HepG2 (cell line): ENCODE results near the gene TEAD4. TPM values are rescaled to one million over a fixed set of nuclear protein-coding genes. Genes with fewer than 3 reads are reported as not detected.

Source experiments
- ATAC-seq: fragments of 200-7000 bp; cut with Tn5 transposase; 3 replicates; pipeline ENCODE4 v1.9.1; 2020; ENCODE audit warnings: mild to moderate bottlenecking, moderate library complexity
- BruUV-seq: library from RNA; stranded (reverse); fragments of 400-500 nt; replicated peaks from 2 replicates; lab custom pipeline; 2021; lab: Mats Ljungman, UMichigan
- CTCF ChIA-PET: fragments of 300-600 bp; formaldehyde crosslinking; extraction: SDS; loops from one replicate; lab custom pipeline; 2021; ENCODE audit warnings: low total read pairs, inconsistent platforms, low intra/inter-chr PET ratio; lab: Yijun Ruan, JAX
- POLR2A ChIA-PET: fragments of 350-600 bp; sonication (Branson Sonifier 250); formaldehyde crosslinking; loops from one replicate; lab custom pipeline; 2020; ENCODE audit warnings: antibody characterized with exemption, inconsistent platforms; lab: Yijun Ruan, JAX
- DNase-seq: peaks from one replicate; pipeline ENCODE4 v3.0.0-alpha.2; 2015; ENCODE audit warnings: low spot score
- FAIRE-seq: peaks from 3 replicates; lab custom pipeline; 2011; peaks lifted over from hg19 to GRCh38; lab: Jason Lieb, UNC
- H2AFZ ChIP-seq: one replicate; pipeline ENCODE4 v1.6.1; 2011; ENCODE audit warnings: low read length, inconsistent platforms
- H3K27ac ChIP-seq: fragments of 300-600 bp; 3 replicates; pipeline ENCODE4 v1.8.0; 2011; ENCODE audit warnings: mixed run types, mild to moderate bottlenecking, mixed read lengths, low read length, inconsistent platforms; ENCODE audit not compliant: insufficient read depth; ENCODE audit errors: extremely low read length
- H3K27me3 ChIP-seq, 2 experiments: fragments of 200-600 bp in 1 of 2; 2 replicates in 1 of 2; 3 replicates in 1 of 2; pipeline versions ENCODE4 v1.6.0 to v1.8.0; 2011; ENCODE audit warnings: low read length in 2 of 2, mild to moderate bottlenecking in 2 of 2, moderate library complexity in 2 of 2, inconsistent platforms in 1 of 2; ENCODE audit not compliant: insufficient read depth in 2 of 2, control insufficient read depth in 1 of 2
- H3K36me3 ChIP-seq, 2 experiments: fragments of 200-600 bp in 1 of 2; replicated peaks in 1 of 2; 2 replicates in 1 of 2; 3 replicates in 1 of 2; pipeline versions ENCODE4 v1.5.1 to v1.8.0; 2011; ENCODE audit warnings: low read length in 2 of 2, inconsistent platforms in 1 of 2; ENCODE audit not compliant: insufficient read depth in 2 of 2, control insufficient read depth in 1 of 2
- H3K4me1 ChIP-seq: 2 replicates; pipeline ENCODE4 v1.5.1; 2012; ENCODE audit warnings: low read length, inconsistent platforms; ENCODE audit not compliant: insufficient read depth
- H3K4me2 ChIP-seq: 2 replicates; pipeline ENCODE4 v1.6.0; 2011; ENCODE audit warnings: low read depth, low read length, inconsistent platforms
- H3K4me3 ChIP-seq, 3 experiments: fragments of 200-600 bp in 1 of 3; sonication (generic), shearing (Covaris generic) in 1 of 3; replicated peaks in 1 of 3; 2 replicates each; pipeline ENCODE4 v1.5.1; 2011 to 2016; ENCODE audit warnings: low read length in 3 of 3, inconsistent platforms in 2 of 3, low read depth in 2 of 3, mild to moderate bottlenecking in 2 of 3, control low read depth in 1 of 3, mixed read lengths in 1 of 3; ENCODE audit not compliant: insufficient read depth in 1 of 3
- H3K79me2 ChIP-seq: one replicate; pipeline ENCODE4 v1.6.1; 2011; ENCODE audit warnings: low read length, inconsistent platforms; ENCODE audit not compliant: insufficient read depth
- H3K9ac ChIP-seq: 2 replicates; pipeline ENCODE4 v1.6.0; 2011; ENCODE audit warnings: mild to moderate bottlenecking, low read depth, low read length, inconsistent platforms; ENCODE audit not compliant: insufficient read depth
- H3K9me3 ChIP-seq: 2 replicates; pipeline ENCODE4 v1.5.1; 2012; ENCODE audit warnings: mild to moderate bottlenecking, low read length
- H4K20me1 ChIP-seq: 2 replicates; pipeline ENCODE4 v1.6.0; 2011; ENCODE audit warnings: inconsistent platforms, mild to moderate bottlenecking, low read length, moderate library complexity; ENCODE audit not compliant: insufficient read depth
- AGO2 ChIP-seq: fragments of 200-400 bp; formaldehyde crosslinking; optimal IDR thresholded peaks from 2 replicates; pipeline ENCODE3; 2017; ENCODE audit warnings: mild to moderate bottlenecking, low read depth, low read length, moderate library complexity
- MED1 ChIP-seq: sonication (generic); formaldehyde crosslinking; IDR thresholded peaks from 2 replicates; pipeline ENCODE4 v1.4.0; 2020; ENCODE audit warnings: missing genetic modification reagents
- RBM22 ChIP-seq: fragments of 200-400 bp; formaldehyde crosslinking; optimal IDR thresholded peaks from 2 replicates; pipeline ENCODE3; 2017; ENCODE audit warnings: mild to moderate bottlenecking, low read length, moderate library complexity
- ZFP90 ChIP-seq: sonication (generic); formaldehyde crosslinking; IDR thresholded peaks from 2 replicates; pipeline ENCODE4 v1.8.0; 2022; ENCODE audit warnings: missing genetic modification reagents, mild to moderate bottlenecking, inconsistent platforms, borderline replicate concordance
- ZNF749 ChIP-seq: sonication (generic); formaldehyde crosslinking; IDR thresholded peaks from 2 replicates; pipeline ENCODE4 v1.8.0; 2022; ENCODE audit warnings: mild to moderate bottlenecking, missing genetic modification reagents, moderate library complexity, borderline replicate concordance
- ZNF772 ChIP-seq: sonication (generic); formaldehyde crosslinking; IDR thresholded peaks from 2 replicates; pipeline ENCODE4 v1.5.0; 2020; ENCODE audit warnings: mild to moderate bottlenecking, missing genetic modification reagents
- WGBS: methylation state at CpG from one replicate; pipeline ENCODE4 v1.1.6; 2017; ENCODE audit warnings: low lambda C conversion rate; 5-methylcytosine and 5-hydroxymethylcytosine counted together
- in situ Hi-C: cut with HindIII; loops from 2 replicates; pipeline ENCODE4 v1.10.0; 2017; ENCODE audit warnings: low pct_unique_long_range_greater_than_20kb; ENCODE audit not compliant: extremely low pct_ligation_motif_present
- intact Hi-C: fragments of 100-400 bp; cut with micrococcal nuclease; formaldehyde crosslinking; loops from one replicate; pipeline ENCODE4 v1.10.0; 2022; ENCODE audit not compliant: unreplicated experiment
- polyA plus RNA-seq, 8 experiments: library from polyadenylated mRNA; depleted of rRNA in 3 of 8; stranded (reverse) in 7 of 8; unstranded in 1 of 8; fragments of >200 nt; fragmentation: Illumina TruSeq in 4 of 8; extraction: Trizol in 4 of 8; gene quantifications; 2 replicates each; pipeline versions ENCODE4 v1.2.1 to v1.2.3, GENCODE V29; 2011 to 2016; ENCODE audit warnings: low read depth in 4 of 8, missing spikeins in 1 of 8, mixed read lengths in 1 of 8; ENCODE audit not compliant: insufficient read depth in 1 of 8
- total RNA-seq, 5 experiments: library from RNA; depleted of rRNA; stranded (reverse); fragments of >200 nt; fragmentation: Illumina TruSeq; extraction: Trizol; gene quantifications; 2 replicates each; pipeline ENCODE4 v1.2.3, GENCODE V29; 2016; ENCODE audit warnings: low read depth in 1 of 5
- TF ChIP-seq, protein P1 (sequence below): sonication (generic); formaldehyde crosslinking; IDR thresholded peaks from 2 replicates; pipeline ENCODE4 v1.8.1; 2023; ENCODE audit warnings: mild to moderate bottlenecking, missing genetic modification reagents
- TF ChIP-seq, protein P2 (sequence below): IDR thresholded peaks from 2 replicates; pipeline ENCODE4 v1.6.1; 2012; ENCODE audit warnings: inconsistent platforms
- TF ChIP-seq, protein P3 (sequence below): sonication (generic); formaldehyde crosslinking; conservative IDR thresholded peaks from 2 replicates; pipeline ENCODE4 v1.5.0; 2020; ENCODE audit warnings: missing genetic modification reagents

Gene TEAD4
- total and polyA plus RNA-seq, 2 of the 13 experiments (the other 11 are each of a cell fraction or from before 2014, with no cell fraction given): 45.0 to 69.4 TPM

DNA sequence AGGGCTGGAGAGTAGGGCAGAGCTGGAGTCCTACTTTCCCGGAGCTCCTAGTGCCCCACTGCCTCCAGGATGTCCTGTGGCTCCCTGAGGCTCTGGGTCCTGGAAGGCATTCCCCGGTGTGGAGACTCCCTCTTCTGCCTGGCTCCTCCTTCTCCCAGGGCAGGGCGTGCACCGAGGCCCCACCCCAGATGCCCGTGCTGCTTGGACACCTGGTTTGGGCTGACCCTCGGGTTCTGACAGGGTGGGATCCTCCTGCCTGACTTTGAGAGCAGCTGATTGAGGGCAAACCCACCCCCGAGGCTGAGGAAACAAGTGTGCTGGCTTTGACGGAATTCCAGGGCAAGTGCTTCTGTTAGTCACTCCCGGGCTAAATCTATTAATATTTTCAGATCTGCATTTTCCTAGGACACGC, 15.4 kb downstream of the TEAD4 start:
- H4K20me1 ChIP-seq: peaks cover 8% of the 10 kb centered on the region; the same call in 1 of the 2 replicates
- no peaks in the 10 kb centered on the region for H3K9me3 ChIP-seq
- H3K4me1 ChIP-seq: no peaks in the 10 kb centered on the region
- ATAC-seq (no peak), DNase-seq (no peak), FAIRE-seq (no peak)
- BruUV-seq: no TSS peak
- intact Hi-C loops (no loop called here), in situ Hi-C loops (no loop called here)
- H3K36me3 ChIP-seq: peaks cover 16 to 53% of the 10 kb centered on the region in 2 experiments
- TF ChIP-seq, protein P1, sequence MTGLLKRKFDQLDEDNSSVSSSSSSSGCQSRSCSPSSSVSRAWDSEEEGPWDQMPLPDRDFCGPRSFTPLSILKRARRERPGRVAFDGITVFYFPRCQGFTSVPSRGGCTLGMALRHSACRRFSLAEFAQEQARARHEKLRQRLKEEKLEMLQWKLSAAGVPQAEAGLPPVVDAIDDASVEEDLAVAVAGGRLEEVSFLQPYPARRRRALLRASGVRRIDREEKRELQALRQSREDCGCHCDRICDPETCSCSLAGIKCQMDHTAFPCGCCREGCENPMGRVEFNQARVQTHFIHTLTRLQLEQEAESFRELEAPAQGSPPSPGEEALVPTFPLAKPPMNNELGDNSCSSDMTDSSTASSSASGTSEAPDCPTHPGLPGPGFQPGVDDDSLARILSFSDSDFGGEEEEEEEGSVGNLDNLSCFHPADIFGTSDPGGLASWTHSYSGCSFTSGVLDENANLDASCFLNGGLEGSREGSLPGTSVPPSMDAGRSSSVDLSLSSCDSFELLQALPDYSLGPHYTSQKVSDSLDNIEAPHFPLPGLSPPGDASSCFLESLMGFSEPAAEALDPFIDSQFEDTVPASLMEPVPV (CRISPR knock-in tag): no peak
- TF ChIP-seq AGO2 (peak; percentile 51), ZNF772 (no peak), ZNF749 (no peak), ZFP90 (CRISPR knock-in tag) (no peak), MED1 (CRISPR knock-in tag) (no peak), RBM22 (peak; percentile 76)
- TF ChIP-seq, protein P2, sequence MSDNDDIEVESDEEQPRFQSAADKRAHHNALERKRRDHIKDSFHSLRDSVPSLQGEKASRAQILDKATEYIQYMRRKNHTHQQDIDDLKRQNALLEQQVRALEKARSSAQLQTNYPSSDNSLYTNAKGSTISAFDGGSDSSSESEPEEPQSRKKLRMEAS: no peak
- TF ChIP-seq, protein P3, sequence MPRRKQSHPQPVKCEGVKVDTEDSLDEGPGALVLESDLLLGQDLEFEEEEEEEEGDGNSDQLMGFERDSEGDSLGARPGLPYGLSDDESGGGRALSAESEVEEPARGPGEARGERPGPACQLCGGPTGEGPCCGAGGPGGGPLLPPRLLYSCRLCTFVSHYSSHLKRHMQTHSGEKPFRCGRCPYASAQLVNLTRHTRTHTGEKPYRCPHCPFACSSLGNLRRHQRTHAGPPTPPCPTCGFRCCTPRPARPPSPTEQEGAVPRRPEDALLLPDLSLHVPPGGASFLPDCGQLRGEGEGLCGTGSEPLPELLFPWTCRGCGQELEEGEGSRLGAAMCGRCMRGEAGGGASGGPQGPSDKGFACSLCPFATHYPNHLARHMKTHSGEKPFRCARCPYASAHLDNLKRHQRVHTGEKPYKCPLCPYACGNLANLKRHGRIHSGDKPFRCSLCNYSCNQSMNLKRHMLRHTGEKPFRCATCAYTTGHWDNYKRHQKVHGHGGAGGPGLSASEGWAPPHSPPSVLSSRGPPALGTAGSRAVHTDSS (CRISPR knock-in tag): no peak
- no peak overlapping the region for H3K4me2 ChIP-seq
- H3K27ac ChIP-seq: no peak overlapping the region
- H3K4me3 ChIP-seq: no peak overlapping the region
- 93% methylated on average over 5 of the region's 10 CpGs for WGBS
- peaks cover 70% of the 10 kb centered on the region for H3K79me2 ChIP-seq
- H3K27me3 ChIP-seq: no peaks in the 10 kb centered on the region
- CTCF ChIA-PET: no interaction called here
- no peak overlapping the region for H2AFZ ChIP-seq
- H3K9ac ChIP-seq: no peak overlapping the region
- POLR2A ChIA-PET: no interaction called here
